ENCODE results near the gene MYBPC2.

The MYBPC2 gene

DNA sequence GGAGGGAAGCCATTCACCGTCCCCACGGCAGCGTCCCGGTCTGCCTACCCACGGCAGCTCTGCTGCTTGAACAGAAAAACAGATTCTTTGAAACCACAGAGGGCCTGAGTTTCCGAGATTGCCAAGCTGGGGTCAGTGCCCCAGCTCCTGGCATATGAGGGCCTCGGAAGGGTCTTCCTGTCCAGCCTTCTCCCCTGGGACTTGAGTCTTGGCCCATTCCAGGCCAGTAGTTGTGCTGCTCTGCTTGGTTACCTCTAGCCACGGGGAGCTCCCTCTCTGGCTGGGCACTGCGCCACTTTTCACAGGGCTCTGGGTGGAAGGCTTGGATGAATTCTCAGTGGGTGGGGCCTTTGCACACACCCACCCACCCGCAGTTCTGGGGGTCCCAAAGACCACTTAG, 22.6 kb upstream of the MYBPC2 start:
- no peak for TF ChIP-seq CTCF (conservative IDR thresholded peaks at IDR 0.05; ENCODE audit: low read depth)
- H3K27ac ChIP-seq = no peak overlapping the region
- ChIA-PET POLR2A (ENCODE audit: low non-redundant PET) (no interaction called here), CTCF (interaction anchor here (1.2 kb wide), 1 partner anchor 41 kb away, joined by 3 read pairs; no protein-coding TSS in a partner anchor)
- no peak for DNase-seq (ENCODE audit: low spot score)

- TF ChIP-seq CTCF (conservative IDR thresholded peaks at IDR 0.05; ENCODE audit: low read depth) = no peak
- ChIA-PET POLR2A (ENCODE audit: low non-redundant PET) (no interaction called here), CTCF (interaction anchor here (1.3 kb wide), 1 partner anchor 49 kb away, joined by 4 read pairs; no protein-coding TSS in a partner anchor)
- no peak overlapping the region for H3K27ac ChIP-seq
- DNase-seq (ENCODE audit: low spot score) = no peak
These were observed 20.3 kb upstream of the MYBPC2 start for GRCh38 chr19:50412419-50412818.

DNA sequence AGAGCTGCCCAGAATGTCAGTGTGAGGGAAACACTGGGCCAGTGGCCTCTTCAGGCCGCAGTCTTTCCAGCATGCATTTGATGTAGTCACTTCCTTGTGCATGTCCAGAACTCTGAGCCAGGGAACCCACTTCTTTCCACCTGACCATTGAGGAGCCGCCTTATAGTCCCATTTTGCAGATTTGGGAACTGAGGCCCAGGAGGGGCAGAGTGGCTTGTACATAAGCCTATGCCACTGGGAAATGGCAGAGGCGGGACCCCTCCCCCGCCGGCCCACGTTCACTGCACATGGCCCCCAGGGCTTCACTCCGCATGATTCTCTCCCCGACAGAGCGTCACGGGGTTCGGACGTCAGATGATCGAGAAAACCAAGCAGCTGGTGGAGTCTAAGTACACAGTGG, 19.6 kb upstream of the MYBPC2 start:
- no peak for DNase-seq (ENCODE audit: low spot score)
- no peak for TF ChIP-seq CTCF (conservative IDR thresholded peaks at IDR 0.05; ENCODE audit: low read depth)
- CTCF ChIA-PET = interaction anchor here (0.6 to 1.3 kb wide), 2 partner anchors 48 to 661 kb away, joined by 3 to 4 read pairs; no protein-coding TSS in a partner anchor
- H3K27ac ChIP-seq = no peak overlapping the region
- POLR2A ChIA-PET (ENCODE audit: low non-redundant PET) = no interaction called here

- POLR2A ChIA-PET (ENCODE audit: low non-redundant PET) = no interaction called here
- no peak for TF ChIP-seq CTCF (conservative IDR thresholded peaks at IDR 0.05; ENCODE audit: low read depth)
- no peak for DNase-seq (ENCODE audit: low spot score)
- peak overlapping the region; percentile 14; the same call in 1 of the 2 replicates for H3K27ac ChIP-seq
- CTCF ChIA-PET = interaction anchor here (0.6 kb wide), 1 partner anchor 661 kb away, joined by 3 read pairs; no protein-coding TSS in a partner anchor
These were observed 19.2 kb upstream of the MYBPC2 start for GRCh38 chr19:50413531-50413930.

DNA sequence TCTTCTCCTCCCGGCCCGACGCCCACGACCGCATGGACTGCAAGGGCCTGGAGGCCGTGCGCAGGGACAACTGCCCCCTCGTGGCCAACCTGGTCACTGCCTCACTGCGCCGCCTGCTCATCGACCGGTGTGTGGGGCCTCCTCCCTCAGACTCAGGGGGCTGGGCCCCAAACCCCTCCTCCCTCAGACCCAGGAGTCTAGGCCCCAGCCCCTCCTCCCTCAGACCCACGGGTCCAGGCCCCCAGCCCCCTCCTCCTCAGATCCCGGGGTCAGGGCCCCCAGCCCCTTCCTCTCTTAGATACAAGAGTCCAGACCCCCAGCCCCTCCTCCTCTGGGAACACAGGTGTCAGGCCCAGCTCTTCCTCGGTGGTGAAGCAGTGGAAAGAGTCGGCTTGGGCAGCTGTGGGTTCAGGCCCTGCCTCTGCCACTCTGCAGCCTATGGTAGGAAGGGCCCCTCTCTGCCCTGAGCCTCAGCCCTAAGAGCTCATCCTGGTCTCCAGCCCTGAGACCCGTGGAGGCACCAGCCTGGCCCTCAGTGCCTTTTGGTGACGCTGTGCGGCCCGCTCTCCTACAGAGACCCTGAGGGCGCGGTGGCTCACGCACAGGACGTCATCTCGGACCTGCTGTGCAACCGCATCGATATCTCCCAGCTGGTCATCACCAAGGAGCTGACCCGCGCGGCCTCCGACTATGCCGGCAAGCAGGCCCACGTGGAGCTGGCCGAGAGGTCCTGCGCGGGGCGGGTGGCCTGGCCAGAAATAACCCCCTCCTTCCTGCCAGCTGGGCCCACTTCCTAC, 17.6 kb upstream of the MYBPC2 start:
- H3K27ac ChIP-seq = peak overlapping the region; percentile 23
- ChIA-PET POLR2A (ENCODE audit: low non-redundant PET) (interaction anchor here (1.3 kb wide), 1 partner anchor 13 kb away, joined by 4 read pairs; no protein-coding TSS in a partner anchor), CTCF (interaction anchor here (0.6 to 0.7 kb wide), 3 partner anchors 10 to 179 kb away, joined by 3 to 4 read pairs (median 3); no protein-coding TSS in a partner anchor)
- peak; percentile 58 for TF ChIP-seq CTCF (conservative IDR thresholded peaks at IDR 0.05; ENCODE audit: low read depth)
- no peak for DNase-seq (ENCODE audit: low spot score)

- no peak for TF ChIP-seq CTCF (conservative IDR thresholded peaks at IDR 0.05; ENCODE audit: low read depth)
- no peak for DNase-seq (ENCODE audit: low spot score)
- CTCF ChIA-PET = interaction anchor here (0.6 to 0.7 kb wide), 3 partner anchors 10 to 179 kb away, joined by 3 to 4 read pairs (median 3); no protein-coding TSS in a partner anchor
- POLR2A ChIA-PET (ENCODE audit: low non-redundant PET) = interaction anchor here (1.3 kb wide), 1 partner anchor 13 kb away, joined by 4 read pairs; no protein-coding TSS in a partner anchor
- no peak overlapping the region for H3K27ac ChIP-seq
These were observed 17.0 kb upstream of the MYBPC2 start for GRCh38 chr19:50415661-50416033.
